Naive thymus-derived CD8-positive, alpha-beta T cell (primary cell): ENCODE results near the gene FBXW7. TPM values are rescaled to one million over a fixed set of nuclear protein-coding genes. Genes with fewer than 3 reads are reported as not detected.

Experiments
- ATAC-seq, 2 donors: fragments of 150-1000 bp; cut with Tn5 transposase in 1 of 2; sonication (Bioruptor Pico), chemical (Tn5 transposase) in 1 of 2; 1 replicate in 1 of 2; 2 replicates in 1 of 2; pipeline ENCODE4 v1.10.0; 2021; ENCODE audit warnings: mild to moderate bottlenecking in 2 of 2, moderate library complexity in 2 of 2
- POLR2A ChIA-PET: fragments of 350-600 bp; sonication (Branson Sonifier 250); formaldehyde crosslinking; loops from one replicate; lab custom pipeline; 2021; ENCODE audit warnings: antibody characterized with exemption; lab: Charles Lee
- DNase-seq, 10 donors: peaks; one replicate each; pipeline versions ENCODE4 v3.0.0 to v3.0.0-alpha.2; 2020 to 2022
- H3K27ac Mint-ChIP-seq, 10 donors: one replicate each; pipeline ENCODE4 v1.8.0; 2020 to 2022; ENCODE audit warnings: mild to moderate bottlenecking in 10 of 10, mixed read lengths in 10 of 10, moderate library complexity in 4 of 10, inconsistent platforms in 1 of 10
- H3K27me3 Mint-ChIP-seq, 5 donors: one replicate each; pipeline ENCODE4 v1.8.0; 2021 to 2022; ENCODE audit warnings: mixed read lengths in 5 of 5
- H3K36me3 Mint-ChIP-seq, 3 donors: one replicate each; pipeline ENCODE4 v1.8.0; 2020 to 2022; ENCODE audit warnings: mixed read lengths in 3 of 3, mild to moderate bottlenecking in 2 of 3, inconsistent platforms in 1 of 3
- H3K4me1 Mint-ChIP-seq, 4 donors: one replicate each; pipeline ENCODE4 v1.8.0; 2021 to 2022; ENCODE audit warnings: mixed read lengths in 4 of 4
- H3K4me3 Mint-ChIP-seq, 10 donors: one replicate each; pipeline ENCODE4 v1.8.0; 2020 to 2022; ENCODE audit warnings: mild to moderate bottlenecking in 10 of 10, mixed read lengths in 10 of 10, moderate library complexity in 6 of 10, inconsistent platforms in 1 of 10
- H3K9me3 Mint-ChIP-seq, 9 donors: one replicate each; pipeline ENCODE4 v1.8.0; 2020 to 2022; ENCODE audit warnings: mixed read lengths in 9 of 9, mild to moderate bottlenecking in 3 of 9, inconsistent platforms in 1 of 9, moderate library complexity in 1 of 9
- polyA plus RNA-seq, 3 donors: library from polyadenylated mRNA; unstranded; fragments of 300-500 nt; fragmentation: Illumina TruSeq; gene quantifications; one replicate each; pipeline ENCODE4 v1.2.3, GENCODE V29; 2021
- total RNA-seq, 8 experiments: library from RNA in 2 of 8; stranded (reverse) in 2 of 8; gene quantifications; one replicate each; pipeline ENCODE4 v1.2.3 and lab custom pipeline; 2021 to 2026

Gene FBXW7
- total and polyA plus RNA-seq, 5 experiments from 2014 or later, result 30.0 to 126 (median 41.4) TPM

DNA sequence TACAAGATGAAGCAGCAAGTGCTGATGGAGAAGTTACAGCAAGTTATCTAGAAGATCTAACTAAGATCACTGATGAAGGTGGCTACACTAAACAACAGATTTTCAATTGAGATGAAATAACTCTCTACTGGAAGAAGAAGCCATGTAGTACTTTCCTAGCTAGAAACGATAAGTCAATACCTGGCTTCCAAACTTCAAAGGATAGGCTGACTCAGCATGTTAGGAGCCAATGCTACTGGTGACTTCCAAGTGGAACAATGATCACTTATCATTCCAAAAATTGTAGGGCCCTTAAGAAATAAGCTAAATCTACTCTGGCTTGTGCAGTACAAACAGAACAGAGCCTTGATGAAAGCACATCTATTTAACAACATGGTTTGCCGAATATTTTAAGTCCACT, 55.0 kb downstream of the FBXW7 start:
- ATAC-seq, result no peak
- POLR2A ChIA-PET, result no interaction called here
- no peak for DNase-seq
- Mint-ChIP-seq H3K4me3 (no peak overlapping the region), H3K27ac (no peak overlapping the region), H3K9me3 (peaks cover 0 to 2% (median 0%) of the 10 kb centered on the region in 9 donors), H3K27me3 (no peaks in the 10 kb centered on the region), H3K4me1 (peaks cover 14 to 53% (median 49%) of the 10 kb centered on the region in 4 donors), H3K36me3 (peaks cover 0 to 27% (median 22%) of the 10 kb centered on the region in 3 donors)

DNA sequence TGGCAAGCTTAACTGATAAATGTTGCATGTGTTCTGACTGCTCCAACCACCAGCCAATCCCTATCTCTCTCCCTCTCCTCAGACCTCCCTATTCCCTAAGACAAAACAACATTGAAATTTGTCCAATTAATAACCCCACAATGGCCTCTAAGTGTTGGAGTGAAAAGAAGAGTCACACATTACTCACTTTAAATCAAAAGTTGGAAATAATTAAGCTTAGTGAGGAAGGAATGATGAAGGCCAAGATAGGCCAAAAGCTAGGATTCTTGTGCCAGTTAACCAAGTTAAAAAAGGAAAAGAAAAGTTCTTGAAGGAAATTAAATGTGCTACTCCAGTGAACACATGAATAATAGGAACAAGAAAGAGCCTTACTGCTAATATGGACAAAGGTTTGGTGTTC, 55.6 kb downstream of the FBXW7 start:
- ATAC-seq (no peak), DNase-seq (no peak)
- Mint-ChIP-seq H3K27ac (peak overlapping the region in 1 of 10 donors; percentile 16), H3K27me3 (no peaks in the 10 kb centered on the region), H3K4me1 (peaks cover 11 to 51% (median 47%) of the 10 kb centered on the region in 4 donors), H3K36me3 (peaks cover 0 to 27% (median 22%) of the 10 kb centered on the region in 3 donors), H3K9me3 (peaks cover 0 to 2% (median 0%) of the 10 kb centered on the region in 9 donors), H3K4me3 (no peak overlapping the region)
- POLR2A ChIA-PET, result no interaction called here

- Mint-ChIP-seq H3K4me1 (peaks cover 11 to 55% (median 46%) of the 10 kb centered on the region in 4 donors), H3K36me3 (peaks cover 0 to 27% (median 22%) of the 10 kb centered on the region in 3 donors), H3K27ac (no peak overlapping the region), H3K4me3 (no peak overlapping the region), H3K27me3 (no peaks in the 10 kb centered on the region), H3K9me3 (peaks cover 0 to 2% (median 0%) of the 10 kb centered on the region in 9 donors)
- DNase-seq (no peak), ATAC-seq (no peak)
- POLR2A ChIA-PET, result no interaction called here
Observed at GRCh38 chr4:152479428-152480026, 56.4 kb downstream of the FBXW7 start.

DNA sequence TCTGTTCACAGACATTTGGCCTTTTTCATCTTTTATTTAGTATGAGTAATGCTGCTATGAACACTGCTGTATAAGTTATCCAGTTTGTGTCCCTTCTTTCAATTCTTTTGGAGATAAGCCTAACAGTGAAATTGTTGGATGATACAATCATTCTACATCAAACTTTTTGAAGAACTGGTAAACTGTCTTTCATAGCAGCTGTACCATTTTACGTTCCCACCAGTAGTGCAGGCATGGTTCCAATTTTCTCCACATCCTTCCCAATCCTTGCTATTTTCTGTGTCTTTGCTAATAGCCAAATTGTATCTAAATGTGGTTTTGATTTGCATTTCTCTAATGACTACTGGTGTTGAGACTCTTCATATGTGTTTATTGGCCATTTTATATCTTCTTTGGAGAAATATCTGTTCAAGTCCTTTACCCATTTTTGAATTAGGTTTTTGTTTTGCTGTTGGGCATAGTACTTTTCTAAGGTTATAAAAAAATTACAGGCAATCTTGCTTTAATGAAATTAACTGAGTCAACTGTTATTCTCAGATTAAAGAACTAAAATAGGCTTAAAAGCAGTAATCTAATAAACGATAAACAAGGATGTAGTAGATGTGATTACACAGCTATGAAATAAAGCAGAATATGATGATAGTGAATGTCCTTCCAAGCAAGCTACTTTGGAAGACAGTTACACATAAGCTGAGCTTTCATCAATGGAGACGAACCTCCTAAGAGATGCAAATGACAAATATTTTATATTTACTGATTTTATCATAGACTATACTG, 57.2 kb downstream of the FBXW7 start:
- Mint-ChIP-seq H3K27ac (no peak overlapping the region), H3K4me1 (peaks cover 11 to 64% (median 49%) of the 10 kb centered on the region in 4 donors), H3K4me3 (no peak overlapping the region), H3K36me3 (peaks cover 0 to 27% (median 22%) of the 10 kb centered on the region in 3 donors), H3K9me3 (peaks cover 0 to 2% (median 0%) of the 10 kb centered on the region in 9 donors), H3K27me3 (no peaks in the 10 kb centered on the region)
- POLR2A ChIA-PET, result no interaction called here
- no peak for DNase-seq
- ATAC-seq, result no peak

- Mint-ChIP-seq H3K27me3 (no peaks in the 10 kb centered on the region), H3K27ac (no peak overlapping the region), H3K9me3 (peaks cover 0 to 3% (median 0%) of the 10 kb centered on the region in 9 donors), H3K4me3 (no peak overlapping the region), H3K4me1 (peaks cover 11 to 61% (median 47%) of the 10 kb centered on the region in 4 donors), H3K36me3 (peaks cover 0 to 24% (median 17%) of the 10 kb centered on the region in 3 donors)
- POLR2A ChIA-PET, result no interaction called here
- DNase-seq (no peak), ATAC-seq (no peak)
Observed at GRCh38 chr4:152476796-152477195, 59.1 kb downstream of the FBXW7 start.

- peaks cover 0 to 5% (median 2%) of the 10 kb centered on the region in 9 donors for H3K9me3 Mint-ChIP-seq
- peak overlapping the region in 1 of 10 donors; percentile 24 for H3K4me3 Mint-ChIP-seq
- ATAC-seq (no peak), DNase-seq (no peak)
- H3K27ac Mint-ChIP-seq, result no peak overlapping the region
- POLR2A ChIA-PET, result no interaction called here
- H3K36me3 Mint-ChIP-seq, result peaks cover 0 to 15% (median 0%) of the 10 kb centered on the region in 3 donors
- no peaks in the 10 kb centered on the region for H3K27me3 Mint-ChIP-seq
- peaks cover 2 to 35% (median 21%) of the 10 kb centered on the region in 4 donors for H3K4me1 Mint-ChIP-seq
Observed at GRCh38 chr4:152471251-152471792, 64.6 kb downstream of the FBXW7 start.

DNA sequence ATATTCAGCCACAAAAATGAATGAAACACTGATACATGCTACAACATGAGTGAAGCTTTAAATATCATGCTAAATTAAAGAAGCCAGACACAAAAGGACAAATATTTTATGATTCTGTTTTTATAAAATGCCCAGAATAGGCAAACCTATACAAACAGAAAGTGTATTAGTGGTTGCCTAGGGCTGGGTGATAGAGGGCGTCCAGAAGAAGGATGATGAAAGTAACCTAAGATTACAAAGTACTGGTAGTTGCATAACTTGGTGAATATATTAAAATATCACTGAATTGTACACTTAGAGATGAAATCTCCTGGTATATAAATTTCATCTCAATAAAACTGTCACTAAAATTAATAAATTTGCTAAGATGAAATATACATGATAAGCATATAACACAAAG, 67.5 kb downstream of the FBXW7 start:
- Mint-ChIP-seq H3K36me3 (peaks cover 0 to 15% (median 0%) of the 10 kb centered on the region in 3 donors), H3K27ac (no peak overlapping the region), H3K9me3 (peaks cover 0 to 5% (median 2%) of the 10 kb centered on the region in 9 donors), H3K4me1 (peaks cover 13 to 44% (median 24%) of the 10 kb centered on the region in 4 donors), H3K27me3 (no peaks in the 10 kb centered on the region), H3K4me3 (no peak overlapping the region)
- DNase-seq (no peak), ATAC-seq (no peak)
- POLR2A ChIA-PET, result interaction anchor here (0.6 kb wide), 1 partner anchor 53 kb away, joined by 5 read pairs; no protein-coding TSS in a partner anchor

DNA sequence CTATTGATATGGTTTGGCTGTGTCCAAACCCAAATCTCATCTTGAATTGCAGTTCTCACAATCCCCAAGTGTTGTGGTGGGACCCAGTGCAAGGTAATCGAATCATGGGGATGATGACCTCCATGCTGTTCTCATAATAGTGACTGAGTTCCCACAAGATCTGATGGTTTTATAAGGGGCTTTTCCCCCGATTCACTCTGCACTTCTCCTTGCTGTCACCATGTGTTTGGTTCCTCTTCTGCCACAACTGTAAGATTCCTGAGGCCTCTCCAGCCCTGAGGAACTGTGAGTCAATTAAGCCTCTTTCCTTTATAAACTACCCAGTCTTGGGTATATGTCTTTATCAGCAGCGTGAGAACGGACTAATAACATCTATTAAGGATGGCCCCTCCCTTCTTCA, 68.8 kb downstream of the FBXW7 start:
- Mint-ChIP-seq H3K9me3 (peaks cover 0 to 5% (median under 1%) of the 10 kb centered on the region in 9 donors), H3K27ac (peak overlapping the region in 2 of 10 donors; percentile 8 to 45), H3K27me3 (no peaks in the 10 kb centered on the region), H3K36me3 (peaks cover 3 to 18% (median 5%) of the 10 kb centered on the region in 3 donors), H3K4me1 (peaks cover 15 to 56% (median 34%) of the 10 kb centered on the region in 4 donors), H3K4me3 (peak overlapping the region in 1 of 10 donors; percentile 2)
- ATAC-seq (no peak), DNase-seq (no peak)
- POLR2A ChIA-PET, result no interaction called here

DNA sequence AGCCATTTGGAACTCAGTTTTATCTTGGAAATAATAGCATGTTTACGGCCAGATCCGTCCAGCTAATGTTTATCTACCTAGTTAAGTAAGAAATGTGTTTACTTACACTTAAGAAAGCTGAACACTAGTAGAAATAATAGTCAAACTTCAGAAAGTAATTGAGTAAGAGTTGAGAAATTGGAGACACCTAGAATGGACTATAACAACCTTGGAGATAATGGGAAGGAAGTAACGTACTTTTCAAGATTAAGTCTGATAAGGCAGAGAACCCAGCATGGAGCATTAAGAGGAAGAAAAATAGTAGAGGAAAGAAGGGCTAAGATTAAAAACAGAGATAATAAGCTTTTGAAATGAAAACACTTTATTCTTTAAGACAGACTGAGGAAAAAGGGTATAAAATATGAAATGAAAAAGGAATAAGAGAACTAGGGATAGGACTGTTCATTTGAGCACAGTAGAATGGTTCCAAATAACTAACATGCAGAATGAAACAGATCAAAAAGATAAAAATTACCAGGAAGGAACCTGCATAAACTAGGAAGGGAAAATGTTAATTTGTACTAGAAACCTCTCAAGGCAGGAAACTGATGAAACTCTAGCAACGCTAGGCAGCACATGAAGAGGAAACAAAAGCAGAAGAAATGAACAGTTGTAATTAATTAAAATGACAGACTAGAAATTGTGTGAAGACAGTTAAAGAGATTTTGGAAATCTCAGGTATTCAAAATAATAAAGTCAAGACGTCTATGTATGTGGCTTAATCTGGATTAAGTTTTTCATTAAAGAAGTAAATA, 71.7 kb downstream of the FBXW7 start:
- POLR2A ChIA-PET, result interaction anchor here (1.3 kb wide), 1 partner anchor 72 kb away, joined by 4 read pairs; the partner anchor contains the start of gene FBXW7
- ATAC-seq, result peak in 1 of 2 donors; percentile 38
- Mint-ChIP-seq H3K27me3 (no peaks in the 10 kb centered on the region), H3K4me3 (peak overlapping the region in 9 of 10 donors; percentile 8 to 74 (median 39)), H3K27ac (peak overlapping the region in 8 of 10 donors; percentile 1 to 85 (median 48)), H3K9me3 (peaks cover 0 to 3% (median 0%) of the 10 kb centered on the region in 9 donors), H3K36me3 (peaks cover 5 to 17% (median 5%) of the 10 kb centered on the region in 3 donors), H3K4me1 (peaks cover 20 to 72% (median 45%) of the 10 kb centered on the region in 4 donors)
- DNase-seq, result no peak

DNA sequence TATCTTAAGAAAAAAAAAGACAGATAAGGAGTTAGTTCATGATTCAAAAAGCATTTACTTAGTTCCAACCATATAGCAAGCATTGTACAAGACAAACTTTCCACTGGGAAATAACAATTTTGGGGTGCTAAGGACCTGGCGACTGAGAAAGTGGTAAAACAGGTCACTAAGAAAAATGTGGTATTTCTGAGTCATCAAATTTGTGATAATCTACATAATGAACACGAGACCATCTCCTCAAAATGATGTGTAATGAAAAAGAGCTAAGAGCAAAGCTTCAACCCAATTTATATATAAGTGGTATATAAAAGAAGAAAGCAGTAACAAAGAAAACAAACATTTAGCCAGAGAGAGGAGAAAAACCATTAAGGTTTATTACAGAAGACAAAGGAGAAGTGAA, 72.3 kb downstream of the FBXW7 start:
- Mint-ChIP-seq H3K9me3 (peaks cover 0 to 3% (median 0%) of the 10 kb centered on the region in 9 donors), H3K4me1 (peaks cover 23 to 78% (median 51%) of the 10 kb centered on the region in 4 donors), H3K36me3 (peaks cover 5 to 17% (median 5%) of the 10 kb centered on the region in 3 donors), H3K27ac (peak overlapping the region in 4 of 10 donors; percentile 1 to 77 (median 22)), H3K4me3 (peak overlapping the region in 3 of 10 donors; percentile 37 to 74 (median 70)), H3K27me3 (no peaks in the 10 kb centered on the region)
- POLR2A ChIA-PET, result no interaction called here
- ATAC-seq (no peak), DNase-seq (no peak)

- ATAC-seq (no peak), DNase-seq (no peak)
- Mint-ChIP-seq H3K27me3 (no peaks in the 10 kb centered on the region), H3K36me3 (peaks cover 5 to 17% (median 9%) of the 10 kb centered on the region in 3 donors), H3K4me1 (peaks cover 23 to 82% (median 56%) of the 10 kb centered on the region in 4 donors), H3K27ac (no peak overlapping the region), H3K9me3 (peaks cover 0 to 3% (median 0%) of the 10 kb centered on the region in 9 donors), H3K4me3 (no peak overlapping the region)
- POLR2A ChIA-PET, result no interaction called here
Observed at GRCh38 chr4:152462695-152463094, 73.2 kb downstream of the FBXW7 start.

GRCh38 chr4:152462047-152462446, 73.8 kb downstream of the FBXW7 start:
- Mint-ChIP-seq H3K4me3 (no peak overlapping the region), H3K4me1 (peaks cover 23 to 78% (median 56%) of the 10 kb centered on the region in 4 donors), H3K27me3 (no peaks in the 10 kb centered on the region), H3K27ac (peak overlapping the region in 3 of 10 donors; percentile 4 to 42 (median 23)), H3K36me3 (peaks cover 5 to 10% (median 9%) of the 10 kb centered on the region in 3 donors), H3K9me3 (peaks cover 0 to 2% (median 0%) of the 10 kb centered on the region in 9 donors)
- ATAC-seq (no peak), DNase-seq (no peak)
- POLR2A ChIA-PET, result no interaction called here
